K562 (cell line): ENCODE measurements around the gene EEF1A2. TPM values are rescaled to one million over a fixed set of nuclear protein-coding genes. Genes with fewer than 3 reads are reported as not detected.

Experiments used
- ATAC-seq: fragments of 200-7000 bp; cut with Tn5 transposase; 3 replicates; pipeline ENCODE4 v1.9.1; 2020; ENCODE audit warnings: moderate library complexity
- BruUV-seq: library from RNA; stranded (reverse); fragments of 400-500 nt; replicated peaks from 2 replicates; lab custom pipeline; 2021; lab: Mats Ljungman, UMichigan
- CTCF ChIA-PET: fragments of 300-600 bp; formaldehyde crosslinking; extraction: SDS; loops from one replicate; lab custom pipeline; 2021; ENCODE audit warnings: low intra/inter-chr PET ratio; lab: Yijun Ruan, JAX
- POLR2A ChIA-PET: fragments of 300-600, 350-650 bp; sonication (Branson Sonifier 250); formaldehyde crosslinking; extraction: SDS; loops from one replicate; lab custom pipeline; 2021; ENCODE audit warnings: antibody characterized with exemption, inconsistent platforms; lab: Yijun Ruan, JAX
- DNase-seq, 4 experiments: peaks; one replicate each; pipeline versions ENCODE4 v3.0.0 to v3.0.0-alpha.2; 2011 to 2018; ENCODE audit warnings: low spot score in 3 of 4, mixed read lengths in 3 of 4; ENCODE audit errors: extremely low read depth in 1 of 4
- FAIRE-seq: peaks from 2 replicates; lab custom pipeline; 2011; peaks lifted over from hg19 to GRCh38; lab: Jason Lieb, UNC
- H2AFZ ChIP-seq: 2 replicates; pipeline ENCODE4 v1.6.0; 2011; ENCODE audit warnings: low read depth, low read length, control low read depth, inconsistent platforms
- H3K27ac ChIP-seq: fragments of 200-600 bp; 3 replicates; pipeline ENCODE4 v1.8.0; 2011; ENCODE audit warnings: low read depth, mild to moderate bottlenecking, control low read depth, inconsistent platforms, low read length, moderate library complexity, mixed read lengths; ENCODE audit errors: extremely low read depth
- H3K27me3 ChIP-seq, 2 experiments: fragments of 300-600 bp in 1 of 2; 2 replicates in 1 of 2; 3 replicates in 1 of 2; pipeline versions ENCODE4 v1.6.0 to v1.8.0; 2011; ENCODE audit warnings: inconsistent platforms in 2 of 2, low read length in 2 of 2, mild to moderate bottlenecking in 1 of 2, mixed read lengths in 1 of 2, moderate library complexity in 1 of 2; ENCODE audit not compliant: control insufficient read depth in 2 of 2, insufficient read depth in 2 of 2
- H3K36me3 ChIP-seq: fragments of 300-600 bp; 3 replicates; pipeline ENCODE4 v1.8.0; 2011; ENCODE audit warnings: mild to moderate bottlenecking, low read length, inconsistent platforms; ENCODE audit not compliant: control insufficient read depth, insufficient read depth
- H3K4me1 ChIP-seq, 2 experiments: fragments of 200-600 bp in 1 of 2; replicated peaks in 1 of 2; 2 replicates in 1 of 2; 3 replicates in 1 of 2; pipeline versions ENCODE4 v1.5.1 to v1.8.0; 2011; ENCODE audit warnings: inconsistent platforms in 2 of 2, low read length in 2 of 2, mild to moderate bottlenecking in 1 of 2, mixed read lengths in 1 of 2, moderate library complexity in 1 of 2; ENCODE audit not compliant: control insufficient read depth in 2 of 2, insufficient read depth in 2 of 2
- H3K4me2 ChIP-seq: 2 replicates; pipeline ENCODE4 v1.6.1; 2011; ENCODE audit warnings: low read length, control low read depth, inconsistent platforms, mixed read lengths; ENCODE audit not compliant: insufficient read depth
- H3K4me3 ChIP-seq: fragments of 200-600 bp; sonication (generic), shearing (Covaris generic); 2 replicates; pipeline ENCODE4 v1.5.1; 2016; ENCODE audit warnings: control low read depth, inconsistent platforms
- H3K79me2 ChIP-seq: fragments of 200-600 bp; 3 replicates; pipeline ENCODE4 v1.8.0; 2011; ENCODE audit warnings: low read length, inconsistent platforms; ENCODE audit not compliant: control insufficient read depth, insufficient read depth
- H3K9ac ChIP-seq, 2 experiments: 2 replicates each; pipeline versions ENCODE4 v1.6.0 to v1.6.1; 2011; ENCODE audit warnings: low read depth in 2 of 2, low read length in 2 of 2, control low read depth in 1 of 2, inconsistent platforms in 1 of 2, mild to moderate bottlenecking in 1 of 2, mixed read lengths in 1 of 2; ENCODE audit not compliant: insufficient read depth in 1 of 2
- H3K9me1 ChIP-seq: one replicate; pipeline ENCODE4 v1.6.0; 2011; ENCODE audit warnings: inconsistent platforms, mild to moderate bottlenecking, low read length, moderate library complexity; ENCODE audit not compliant: control insufficient read depth, insufficient read depth
- H3K9me3 ChIP-seq: replicated peaks from 2 replicates; pipeline ENCODE4 v1.5.1; 2011; ENCODE audit warnings: low read depth, low read length, inconsistent platforms; ENCODE audit not compliant: control insufficient read depth, insufficient read depth
- H4K20me1 ChIP-seq: replicated peaks from 2 replicates; pipeline ENCODE4 v1.6.1; 2011; ENCODE audit warnings: low read length, inconsistent platforms, mixed read lengths; ENCODE audit not compliant: control insufficient read depth, insufficient read depth
- C11orf30 ChIP-seq: fragments of 450-650 bp; IDR thresholded peaks from 2 replicates; pipeline ENCODE4 v1.6.1; 2016; ENCODE audit warnings: low read depth, mild to moderate bottlenecking
- COPS2 ChIP-seq: fragments of 450-650 bp; conservative IDR thresholded peaks from 2 replicates; pipeline ENCODE4 v1.6.1; 2016; ENCODE audit warnings: mild to moderate bottlenecking, moderate library complexity
- CTCF ChIP-seq, 3 experiments: IDR thresholded peaks in 2 of 3; conservative IDR thresholded peaks in 1 of 3; 2 replicates each; pipeline ENCODE4 v1.5.1; 2011 to 2012; ENCODE audit warnings: low read length in 3 of 3, mild to moderate bottlenecking in 3 of 3, control low read depth in 2 of 3, improper control_type of control experiment in 1 of 3, inconsistent platforms in 1 of 3, low read depth in 1 of 3, mixed read lengths in 1 of 3, moderate library complexity in 1 of 3; ENCODE audit not compliant: insufficient read depth in 2 of 3
- HDAC2 ChIP-seq: fragments of 450-650 bp; IDR thresholded peaks from 2 replicates; pipeline ENCODE4 v1.6.1; 2016; ENCODE audit warnings: mild to moderate bottlenecking
- PML ChIP-seq: IDR thresholded peaks from 2 replicates; pipeline ENCODE4 v1.6.1; 2012; ENCODE audit warnings: low read length, inconsistent platforms
- RAD21 ChIP-seq, 2 experiments: fragments of 250-450 bp in 1 of 2; fragments of 450-650 bp in 1 of 2; sonication (Bioruptor Pico) in 1 of 2; formaldehyde crosslinking in 1 of 2; IDR thresholded peaks in 1 of 2; conservative IDR thresholded peaks in 1 of 2; 2 replicates each; pipeline versions ENCODE4 v1.4.0 to v1.8.0; 2020 to 2022; ENCODE audit warnings: mild to moderate bottlenecking in 2 of 2, moderate library complexity in 1 of 2
- SMAD4 ChIP-seq: fragments of 250-450 bp; sonication (Bioruptor Pico); conservative IDR thresholded peaks from 2 replicates; pipeline ENCODE4 v1.8.0; 2021; ENCODE audit warnings: inconsistent platforms, mild to moderate bottlenecking, moderate library complexity
- TEAD1 ChIP-seq, 2 experiments: fragments of 450-650 bp in 1 of 2; sonication (generic) in 1 of 2; formaldehyde crosslinking; IDR thresholded peaks; 2 replicates each; pipeline versions ENCODE4 v1.4.0 to v1.8.0; 2020 to 2022; ENCODE audit warnings: mild to moderate bottlenecking in 2 of 2, missing genetic modification reagents in 1 of 2
- ZNF316 ChIP-seq: fragments of 450-650 bp; IDR thresholded peaks from 2 replicates; pipeline ENCODE4 v1.6.1; 2016
- ZNF436 ChIP-seq: fragments of 250-450, 450-650 bp; sonication (Bioruptor Pico); formaldehyde crosslinking; IDR thresholded peaks from 2 replicates; pipeline ENCODE4 v1.7.0; 2020; ENCODE audit warnings: mild to moderate bottlenecking
- WGBS: fragments of 100-300 bp; shearing (Covaris generic); methylation state at CpG from one replicate; pipeline ENCODE4 v1.1.6; 2016; ENCODE audit warnings: low coverage, mixed read lengths; ENCODE audit not compliant: insufficient coverage; ENCODE audit errors: missing lambda C conversion rate; 5-methylcytosine and 5-hydroxymethylcytosine counted together
- in situ Hi-C: fragments of 300-500 bp; cut with MboI; formaldehyde crosslinking; loops from 4 replicates; pipeline ENCODE4 v1.15.0; 2018; ENCODE audit warnings: inconsistent platforms, mixed read lengths
- intact Hi-C: fragments of 100-400 bp; cut with micrococcal nuclease; formaldehyde crosslinking; loops from 2 replicates; pipeline ENCODE4 v1.14.2; 2022
- polyA plus RNA-seq, 8 experiments: library from polyadenylated mRNA; depleted of rRNA in 4 of 8; stranded (reverse) in 5 of 8; unstranded in 3 of 8; fragments of >200 nt; fragmentation: Nextera tagmentation in 2 of 8; fragmentation: Illumina TruSeq in 1 of 8; extraction: Ambion mirVana in 2 of 8; extraction: Trizol in 1 of 8; gene quantifications; 2 replicates each; pipeline versions ENCODE4 v1.2.1 to v1.2.3, GENCODE V29; 2011 to 2014; ENCODE audit warnings: inconsistent platforms in 1 of 8, missing spikeins in 1 of 8
- total RNA-seq, 7 experiments: library from RNA; depleted of rRNA in 6 of 7; stranded (reverse); fragments of >200 nt in 6 of 7; fragmentation: Illumina TruSeq in 2 of 7; extraction: Trizol in 2 of 7; gene quantifications; 2 replicates each; pipeline versions ENCODE4 v1.2.1 to v1.2.3, GENCODE V29; 2011 to 2021; ENCODE audit warnings: low replicate concordance in 1 of 7

Gene EEF1A2
- total and polyA plus RNA-seq, 9 of the 15 experiments (the other 6 are each of a cell fraction or from before 2014, with no cell fraction given) = 0.04 to 29.6 (median 11.5) TPM

GRCh38 chr20:63442100-63442493 is 56.8 kb downstream of the EEF1A2 start:
- H3K36me3 ChIP-seq = no peaks in the 10 kb centered on the region
- CTCF ChIA-PET = interaction anchor here (0.6 kb wide), 1 partner anchor 595 kb away, joined by 3 read pairs; no protein-coding TSS in a partner anchor
- H3K79me2 ChIP-seq = no peaks in the 10 kb centered on the region
- BruUV-seq = no TSS peak
- WGBS = 6% methylated on average over 7 of the region's 11 CpGs
- H3K27me3 ChIP-seq = peaks cover 18 to 37% of the 10 kb centered on the region in 2 experiments
- DNase-seq (peak in 1 of 4 experiments; percentile 41), ATAC-seq (peak; percentile 73), FAIRE-seq (no peak)
- peaks cover 0 to 19% of the 10 kb centered on the region in 2 experiments; a peak in 2 of 5 replicates for H3K4me1 ChIP-seq
- no peak overlapping the region for H3K9ac ChIP-seq
- H3K27ac ChIP-seq = no peak overlapping the region
- H3K4me3 ChIP-seq = no peak overlapping the region
- POLR2A ChIA-PET = interaction anchor here (0.6 kb wide), 1 partner anchor 79 kb away, joined by 3 read pairs; no protein-coding TSS in a partner anchor
- H3K9me1 ChIP-seq = no peaks in the 10 kb centered on the region
- no peaks in the 10 kb centered on the region for H4K20me1 ChIP-seq
- in situ Hi-C loops = no loop called here
- TF ChIP-seq COPS2 (no peak), PML (no peak), ZNF436 (CRISPR knock-in tag) (no peak), RAD21 (CRISPR knock-in tag; conservative IDR thresholded peaks at IDR 0.05 in 1 of 2, IDR thresholded peaks at IDR 0.05 in 1 of 2) (0 out of 4 replicates have a peak, but pooled peaks of 1 of the 2 experiments have one; percentile 13), SMAD4 (CRISPR knock-in tag) (no peak), C11orf30 (no peak), HDAC2 (no peak), CTCF (IDR thresholded peaks at IDR 0.05 in 2 of 3, conservative IDR thresholded peaks at IDR 0.05 in 1 of 3; ENCODE audit: insufficient read depth in 2 of 3, low read depth in 1 of 3, low read length in 3 of 3) (peak in 2 of 3 experiments; percentile 22 to 30; a peak in 2 of 6 replicates), ZNF316 (no peak), TEAD1 (CRISPR knock-in tag; IDR thresholded peaks at IDR 0.05) (no peak)
- intact Hi-C loops = no loop called here
- H3K9me3 ChIP-seq = peaks cover 4% of the 10 kb centered on the region; the same call in 1 of the 2 replicates
- H2AFZ ChIP-seq = no peak overlapping the region
- no peak overlapping the region for H3K4me2 ChIP-seq
